Astrocyte (in vitro differentiated cells and primary cell): ENCODE measurements around the gene C1orf105. TPM values are rescaled to one million over a fixed set of nuclear protein-coding genes. Genes with fewer than 3 reads are reported as not detected.

ENCODE experiments used
- DNase-seq: peaks from one replicate; pipeline ENCODE4 v3.0.0-alpha.2; 2010; ENCODE audit warnings: low read depth
- FAIRE-seq: peaks from 2 replicates; lab custom pipeline; 2011; peaks lifted over from hg19 to GRCh38; lab: Jason Lieb, UNC
- H2AFZ ChIP-seq: 2 replicates; pipeline ENCODE4 v1.6.0; 2012; ENCODE audit warnings: low read depth, low read length, inconsistent platforms
- H3K27ac ChIP-seq: 2 replicates; pipeline ENCODE4 v1.5.1; 2011; ENCODE audit warnings: low read depth, low read length, inconsistent platforms
- H3K27me3 ChIP-seq: 2 replicates; pipeline ENCODE4 v1.6.0; 2011; ENCODE audit warnings: low read length, inconsistent platforms; ENCODE audit not compliant: insufficient read depth
- H3K36me3 ChIP-seq: 2 replicates; pipeline ENCODE4 v1.5.1; 2011; ENCODE audit warnings: low read length, inconsistent platforms; ENCODE audit not compliant: insufficient read depth
- H3K4me1 ChIP-seq: 2 replicates; pipeline ENCODE4 v1.5.1; 2011; ENCODE audit warnings: low read length, inconsistent platforms; ENCODE audit not compliant: insufficient read depth
- H3K4me2 ChIP-seq: 2 replicates; pipeline ENCODE4 v1.6.0; 2012; ENCODE audit warnings: low read length, inconsistent platforms
- H3K4me3 ChIP-seq: 2 replicates; pipeline ENCODE4 v1.5.1; 2011; ENCODE audit warnings: low read depth, mild to moderate bottlenecking, low read length, inconsistent platforms; ENCODE audit not compliant: insufficient read depth
- H3K79me2 ChIP-seq: 2 replicates; pipeline ENCODE4 v1.6.0; 2012; ENCODE audit warnings: mild to moderate bottlenecking, low read length, inconsistent platforms; ENCODE audit not compliant: insufficient read depth
- H3K9ac ChIP-seq: 2 replicates; pipeline ENCODE4 v1.6.0; 2012; ENCODE audit warnings: mild to moderate bottlenecking, low read length, inconsistent platforms
- H3K9me3 ChIP-seq: 2 replicates; pipeline ENCODE4 v1.5.1; 2012; ENCODE audit warnings: low read depth, mild to moderate bottlenecking, low read length, inconsistent platforms; ENCODE audit not compliant: insufficient read depth
- H4K20me1 ChIP-seq: 2 replicates; pipeline ENCODE4 v1.6.0; 2012; ENCODE audit warnings: low read length, inconsistent platforms; ENCODE audit not compliant: insufficient read depth
- H3K27ac Mint-ChIP-seq: one replicate; pipeline ENCODE4 v1.8.0; 2021; ENCODE audit warnings: mild to moderate bottlenecking, mixed read lengths; ENCODE audit not compliant: unreplicated experiment
- H3K27me3 Mint-ChIP-seq: one replicate; pipeline ENCODE4 v1.8.0; 2021; ENCODE audit warnings: low read depth, mixed read lengths; ENCODE audit not compliant: unreplicated experiment
- H3K36me3 Mint-ChIP-seq: one replicate; pipeline ENCODE4 v1.8.0; 2021; ENCODE audit warnings: low read depth, mixed read lengths; ENCODE audit not compliant: unreplicated experiment
- H3K4me1 Mint-ChIP-seq: one replicate; pipeline ENCODE4 v1.8.0; 2021; ENCODE audit warnings: low read depth, mixed read lengths; ENCODE audit not compliant: unreplicated experiment
- H3K4me3 Mint-ChIP-seq: one replicate; pipeline ENCODE4 v1.8.0; 2021; ENCODE audit warnings: mild to moderate bottlenecking, moderate library complexity, mixed read lengths; ENCODE audit not compliant: unreplicated experiment
- H3K9me3 Mint-ChIP-seq: one replicate; pipeline ENCODE4 v1.8.0; 2021; ENCODE audit warnings: mild to moderate bottlenecking, mixed read lengths; ENCODE audit not compliant: unreplicated experiment
- EZH2 ChIP-seq: IDR thresholded peaks from 2 replicates; pipeline ENCODE4 v1.6.1; 2012; ENCODE audit warnings: mild to moderate bottlenecking, low read length, inconsistent platforms; ENCODE audit not compliant: insufficient read depth
- total RNA-seq: library from RNA; stranded (reverse); gene quantifications from 2 replicates; pipeline ENCODE4 v1.2.1, GENCODE V29; 2021
- TF ChIP-seq, protein P1 (sequence below): IDR thresholded peaks from 2 replicates; pipeline ENCODE4 v1.5.1; 2011; ENCODE audit warnings: low read depth, mild to moderate bottlenecking, inconsistent platforms, low read length, moderate library complexity; ENCODE audit not compliant: insufficient read depth

The C1orf105 gene
- total RNA-seq, 1 donor from 2014 or later = not detected

DNA sequence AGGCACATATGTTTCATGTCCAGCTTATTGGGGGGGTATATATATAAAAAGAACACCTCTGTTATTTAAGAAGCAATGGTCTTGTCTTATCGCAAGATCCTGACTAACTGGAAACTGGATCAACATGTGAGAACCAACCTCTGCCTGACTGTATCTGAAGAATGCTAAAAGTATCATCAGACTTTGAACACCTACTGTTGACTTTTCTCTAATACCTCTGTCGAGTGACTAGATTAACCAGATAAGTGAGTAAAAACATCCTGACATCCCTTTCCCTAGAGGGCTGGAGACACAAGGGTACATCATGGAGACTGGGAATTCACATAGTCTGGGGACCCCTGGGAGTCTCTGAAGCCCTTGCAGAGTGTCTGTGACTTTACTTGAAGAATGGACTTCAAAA, 49.7 kb downstream of the C1orf105 start:
- Histone ChIP-seq H3K27ac (no peak overlapping the region), H3K9ac (no peak overlapping the region), H3K9me3 (no peaks in the 10 kb centered on the region), H3K36me3 (no peaks in the 10 kb centered on the region), H3K79me2 (no peaks in the 10 kb centered on the region), H2AFZ (no peak overlapping the region), H3K27me3 (no peaks in the 10 kb centered on the region), H3K4me3 (no peak overlapping the region), H3K4me1 (no peaks in the 10 kb centered on the region), H3K4me2 (no peak overlapping the region), H4K20me1 (no peaks in the 10 kb centered on the region)
- FAIRE-seq (no peak), DNase-seq (no peak)
- H3K36me3 Mint-ChIP-seq = no peaks in the 10 kb centered on the region
- H3K27me3 Mint-ChIP-seq = no peaks in the 10 kb centered on the region
- no peak overlapping the region for H3K4me3 Mint-ChIP-seq
- H3K9me3 Mint-ChIP-seq = peaks cover 2% of the 10 kb centered on the region
- no peak overlapping the region for H3K27ac Mint-ChIP-seq
- H3K4me1 Mint-ChIP-seq = peaks cover 27% of the 10 kb centered on the region
- TF ChIP-seq EZH2 = no peak
- TF ChIP-seq, protein P1, sequence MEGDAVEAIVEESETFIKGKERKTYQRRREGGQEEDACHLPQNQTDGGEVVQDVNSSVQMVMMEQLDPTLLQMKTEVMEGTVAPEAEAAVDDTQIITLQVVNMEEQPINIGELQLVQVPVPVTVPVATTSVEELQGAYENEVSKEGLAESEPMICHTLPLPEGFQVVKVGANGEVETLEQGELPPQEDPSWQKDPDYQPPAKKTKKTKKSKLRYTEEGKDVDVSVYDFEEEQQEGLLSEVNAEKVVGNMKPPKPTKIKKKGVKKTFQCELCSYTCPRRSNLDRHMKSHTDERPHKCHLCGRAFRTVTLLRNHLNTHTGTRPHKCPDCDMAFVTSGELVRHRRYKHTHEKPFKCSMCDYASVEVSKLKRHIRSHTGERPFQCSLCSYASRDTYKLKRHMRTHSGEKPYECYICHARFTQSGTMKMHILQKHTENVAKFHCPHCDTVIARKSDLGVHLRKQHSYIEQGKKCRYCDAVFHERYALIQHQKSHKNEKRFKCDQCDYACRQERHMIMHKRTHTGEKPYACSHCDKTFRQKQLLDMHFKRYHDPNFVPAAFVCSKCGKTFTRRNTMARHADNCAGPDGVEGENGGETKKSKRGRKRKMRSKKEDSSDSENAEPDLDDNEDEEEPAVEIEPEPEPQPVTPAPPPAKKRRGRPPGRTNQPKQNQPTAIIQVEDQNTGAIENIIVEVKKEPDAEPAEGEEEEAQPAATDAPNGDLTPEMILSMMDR = no peak

DNA sequence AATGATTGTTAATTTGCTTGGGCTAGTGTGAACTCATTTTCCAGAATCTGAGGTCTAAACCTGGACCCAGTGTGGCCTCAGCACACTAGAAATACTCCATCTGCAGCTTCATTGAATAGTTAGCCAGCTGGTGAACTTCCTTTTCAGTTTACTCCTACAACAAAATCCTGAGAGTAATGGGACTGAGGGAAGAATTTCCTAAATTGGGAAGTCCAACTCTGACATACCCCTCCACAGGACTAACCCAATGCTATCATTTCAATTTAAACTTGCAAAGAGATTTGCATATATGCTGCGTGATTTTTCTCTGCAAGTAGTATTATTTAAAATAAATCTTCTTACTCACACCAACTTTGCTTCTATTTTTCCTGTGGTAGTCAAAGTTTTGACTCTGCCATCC, 51.2 kb downstream of the C1orf105 start:
- no peak overlapping the region for H3K4me3 Mint-ChIP-seq
- H3K4me3 ChIP-seq = no peak overlapping the region
- no peak overlapping the region for H3K27ac ChIP-seq
- no peak overlapping the region for H3K27ac Mint-ChIP-seq
- peaks cover 25% of the 10 kb centered on the region for H3K4me1 Mint-ChIP-seq
- H3K36me3 ChIP-seq = no peaks in the 10 kb centered on the region
- H3K79me2 ChIP-seq = no peaks in the 10 kb centered on the region
- H2AFZ ChIP-seq = no peak overlapping the region
- no peaks in the 10 kb centered on the region for H3K27me3 Mint-ChIP-seq
- H3K9ac ChIP-seq = no peak overlapping the region
- H3K27me3 ChIP-seq = no peaks in the 10 kb centered on the region
- H3K36me3 Mint-ChIP-seq = no peaks in the 10 kb centered on the region
- no peaks in the 10 kb centered on the region for H3K9me3 Mint-ChIP-seq
- no peak for TF ChIP-seq EZH2
- TF ChIP-seq, protein P1 = no peak
- no peaks in the 10 kb centered on the region for H4K20me1 ChIP-seq
- DNase-seq (no peak), FAIRE-seq (no peak)
- no peaks in the 10 kb centered on the region for H3K4me1 ChIP-seq
- no peak overlapping the region for H3K4me2 ChIP-seq
- no peaks in the 10 kb centered on the region for H3K9me3 ChIP-seq

DNA sequence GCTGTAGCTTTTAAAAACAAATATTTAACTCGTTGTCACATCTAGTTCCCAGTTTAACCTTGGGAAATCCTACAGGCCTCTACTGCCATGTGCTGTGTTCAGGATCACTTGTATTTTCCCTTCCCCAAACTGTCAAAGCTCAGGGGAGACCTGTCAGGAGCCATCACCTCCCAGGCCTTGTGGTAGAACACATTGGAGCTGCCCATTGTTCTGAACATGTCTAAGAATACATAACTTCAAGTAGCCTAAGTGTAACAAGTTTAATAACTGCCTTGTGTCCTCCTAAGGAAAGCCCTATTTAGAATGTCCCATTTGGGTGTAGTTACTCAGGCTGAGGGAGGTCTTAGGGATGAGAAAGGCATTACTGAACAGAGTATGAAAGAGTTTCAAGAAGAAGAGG, 52.0 kb downstream of the C1orf105 start:
- no peaks in the 10 kb centered on the region for H3K9me3 Mint-ChIP-seq

More for the DNA sequence above, 52.0 kb downstream of the C1orf105 start:
- TF ChIP-seq, protein P1 = no peak
- TF ChIP-seq EZH2 = no peak
- no peak for DNase-seq
- Histone ChIP-seq H3K9me3 (no peaks in the 10 kb centered on the region), H3K79me2 (no peaks in the 10 kb centered on the region), H3K27me3 (no peaks in the 10 kb centered on the region), H3K4me1 (no peaks in the 10 kb centered on the region), H3K27ac (no peak overlapping the region), H3K9ac (no peak overlapping the region), H3K36me3 (no peaks in the 10 kb centered on the region), H3K4me2 (no peak overlapping the region), H2AFZ (no peak overlapping the region), H3K4me3 (no peak overlapping the region), H4K20me1 (no peaks in the 10 kb centered on the region)
- H3K4me3 Mint-ChIP-seq = no peak overlapping the region
- H3K27ac Mint-ChIP-seq = no peak overlapping the region
- H3K36me3 Mint-ChIP-seq = no peaks in the 10 kb centered on the region
- peaks cover 25% of the 10 kb centered on the region for H3K4me1 Mint-ChIP-seq
- no peak for FAIRE-seq
- no peaks in the 10 kb centered on the region for H3K27me3 Mint-ChIP-seq
